ENCODE data around the gene ETFDH.

ETFDH gene

DNA sequence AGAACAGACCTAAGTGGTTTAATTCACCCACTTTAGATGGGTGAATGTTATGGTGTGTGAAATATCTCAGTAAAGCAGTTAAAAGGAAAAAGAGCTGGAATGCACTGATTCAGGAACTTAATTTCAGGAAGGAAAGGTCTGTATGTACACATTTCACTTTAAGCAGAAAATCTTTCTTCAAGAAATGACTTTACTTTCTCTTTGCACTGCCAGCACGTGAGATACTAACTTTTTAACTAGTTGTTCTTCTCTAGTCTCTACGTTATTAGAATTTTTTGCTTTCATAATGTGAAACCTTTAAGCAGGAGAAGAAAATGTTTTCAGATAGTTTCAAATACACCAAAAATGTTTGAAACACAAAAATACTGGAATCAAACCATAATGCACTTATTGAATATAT, 19.2 kb upstream of the ETFDH start:
- no peak for TF ChIP-seq TAF1 (IDR thresholded peaks at IDR 0.05; ENCODE audit: borderline replicate concordance, insufficient read depth, low read length)
- no peak for TF ChIP-seq FOXP2 (optimal IDR thresholded peaks at IDR 0.05; ENCODE audit: borderline replicate concordance, extremely low read depth, extremely low read length, insufficient read depth)
- TF ChIP-seq, protein P1, sequence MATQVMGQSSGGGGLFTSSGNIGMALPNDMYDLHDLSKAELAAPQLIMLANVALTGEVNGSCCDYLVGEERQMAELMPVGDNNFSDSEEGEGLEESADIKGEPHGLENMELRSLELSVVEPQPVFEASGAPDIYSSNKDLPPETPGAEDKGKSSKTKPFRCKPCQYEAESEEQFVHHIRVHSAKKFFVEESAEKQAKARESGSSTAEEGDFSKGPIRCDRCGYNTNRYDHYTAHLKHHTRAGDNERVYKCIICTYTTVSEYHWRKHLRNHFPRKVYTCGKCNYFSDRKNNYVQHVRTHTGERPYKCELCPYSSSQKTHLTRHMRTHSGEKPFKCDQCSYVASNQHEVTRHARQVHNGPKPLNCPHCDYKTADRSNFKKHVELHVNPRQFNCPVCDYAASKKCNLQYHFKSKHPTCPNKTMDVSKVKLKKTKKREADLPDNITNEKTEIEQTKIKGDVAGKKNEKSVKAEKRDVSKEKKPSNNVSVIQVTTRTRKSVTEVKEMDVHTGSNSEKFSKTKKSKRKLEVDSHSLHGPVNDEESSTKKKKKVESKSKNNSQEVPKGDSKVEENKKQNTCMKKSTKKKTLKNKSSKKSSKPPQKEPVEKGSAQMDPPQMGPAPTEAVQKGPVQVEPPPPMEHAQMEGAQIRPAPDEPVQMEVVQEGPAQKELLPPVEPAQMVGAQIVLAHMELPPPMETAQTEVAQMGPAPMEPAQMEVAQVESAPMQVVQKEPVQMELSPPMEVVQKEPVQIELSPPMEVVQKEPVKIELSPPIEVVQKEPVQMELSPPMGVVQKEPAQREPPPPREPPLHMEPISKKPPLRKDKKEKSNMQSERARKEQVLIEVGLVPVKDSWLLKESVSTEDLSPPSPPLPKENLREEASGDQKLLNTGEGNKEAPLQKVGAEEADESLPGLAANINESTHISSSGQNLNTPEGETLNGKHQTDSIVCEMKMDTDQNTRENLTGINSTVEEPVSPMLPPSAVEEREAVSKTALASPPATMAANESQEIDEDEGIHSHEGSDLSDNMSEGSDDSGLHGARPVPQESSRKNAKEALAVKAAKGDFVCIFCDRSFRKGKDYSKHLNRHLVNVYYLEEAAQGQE (IDR thresholded peaks at IDR 0.05; ENCODE audit: insufficient read depth in 1 of 2, low read depth in 2 of 2, low read length in 2 of 2), result no peak
- TF ChIP-seq POLR2AphosphoS5 (IDR thresholded peaks at IDR 0.05; ENCODE audit: low read depth, low read length), result no peak
- TF ChIP-seq SIN3A (IDR thresholded peaks at IDR 0.05; ENCODE audit: borderline replicate concordance, insufficient read depth, low read length), result no peak

DNA sequence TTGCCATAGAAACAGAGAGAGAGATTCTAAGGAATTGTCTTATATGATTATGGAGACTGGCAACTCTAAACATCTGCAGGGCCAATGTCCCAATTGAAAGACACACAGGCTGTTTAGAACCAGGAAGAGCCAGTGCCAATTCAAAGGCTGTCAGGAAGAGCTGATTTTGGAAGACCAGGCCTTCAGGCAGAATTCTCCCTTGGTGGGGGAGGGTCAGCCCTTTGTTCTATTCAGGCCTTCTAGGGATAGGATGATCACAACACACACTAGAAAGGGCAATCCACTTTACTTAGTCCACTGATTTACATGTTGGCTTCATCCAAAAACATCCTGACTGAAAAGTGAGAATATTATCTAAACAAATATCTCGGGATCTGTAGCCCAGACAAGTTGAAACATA, 15.7 kb upstream of the ETFDH start:
- no peak for TF ChIP-seq POLR2AphosphoS5 (IDR thresholded peaks at IDR 0.05; ENCODE audit: low read depth, low read length)
- no peak for TF ChIP-seq FOXP2 (optimal IDR thresholded peaks at IDR 0.05; ENCODE audit: borderline replicate concordance, extremely low read depth, extremely low read length, insufficient read depth)

DNA sequence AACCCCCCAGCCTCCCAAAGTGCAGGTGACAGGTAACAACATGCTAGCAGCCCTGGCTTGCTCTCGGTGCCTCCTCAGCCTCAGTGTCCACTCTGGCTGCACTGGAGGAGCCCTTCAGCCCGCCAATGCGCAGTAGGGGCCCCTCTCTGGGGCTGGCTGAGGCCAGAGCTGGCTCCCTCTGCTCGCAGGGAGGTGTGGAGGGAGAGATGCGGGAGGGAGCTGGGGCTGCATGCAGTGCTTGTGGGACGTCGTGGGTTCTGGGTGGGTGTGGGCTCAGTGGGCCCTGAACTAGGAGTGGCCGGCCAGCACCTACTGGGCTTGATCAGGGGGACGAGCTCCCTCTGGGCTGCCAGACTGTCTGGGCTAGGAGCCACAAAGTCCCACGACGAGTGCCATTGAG, 14.8 kb upstream of the ETFDH start:
- no peak for TF ChIP-seq TAF1 (IDR thresholded peaks at IDR 0.05; ENCODE audit: borderline replicate concordance, insufficient read depth, low read length)
- no peak for TF ChIP-seq POLR2AphosphoS5 (IDR thresholded peaks at IDR 0.05; ENCODE audit: low read depth, low read length)
- no peak for TF ChIP-seq SIN3A (IDR thresholded peaks at IDR 0.05; ENCODE audit: borderline replicate concordance, insufficient read depth, low read length)

DNA sequence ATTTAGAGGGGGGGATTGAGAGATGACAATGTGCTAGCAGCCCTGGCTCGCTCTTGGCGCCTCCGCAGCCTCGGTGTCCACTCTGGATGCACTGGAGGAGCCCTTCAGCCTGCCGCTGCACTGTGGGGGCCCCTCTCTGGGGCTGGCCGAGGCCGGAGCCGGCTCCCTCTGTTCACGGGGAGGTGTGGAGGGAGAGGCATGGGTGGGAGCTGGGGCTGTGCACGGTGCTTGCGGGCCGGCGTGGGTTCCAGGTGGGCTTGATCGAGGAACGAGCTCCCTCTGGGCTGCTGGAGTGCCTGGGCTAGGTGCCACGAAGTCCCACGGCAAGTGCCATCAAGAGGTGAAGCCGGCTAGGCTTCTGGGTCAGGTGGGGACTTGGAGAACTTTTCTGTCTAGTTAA, 7.3 kb upstream of the ETFDH start:
- TF ChIP-seq, protein P1 (IDR thresholded peaks at IDR 0.05; ENCODE audit: insufficient read depth in 1 of 2, low read depth in 2 of 2, low read length in 2 of 2), result no peak
- TF ChIP-seq SIN3A (IDR thresholded peaks at IDR 0.05; ENCODE audit: borderline replicate concordance, insufficient read depth, low read length), result no peak
- TF ChIP-seq POLR2AphosphoS5 (IDR thresholded peaks at IDR 0.05; ENCODE audit: low read depth, low read length), result no peak
- TF ChIP-seq TAF1 (IDR thresholded peaks at IDR 0.05; ENCODE audit: borderline replicate concordance, insufficient read depth, low read length), result no peak
- no peak for TF ChIP-seq FOXP2 (optimal IDR thresholded peaks at IDR 0.05; ENCODE audit: borderline replicate concordance, extremely low read depth, extremely low read length, insufficient read depth)

DNA sequence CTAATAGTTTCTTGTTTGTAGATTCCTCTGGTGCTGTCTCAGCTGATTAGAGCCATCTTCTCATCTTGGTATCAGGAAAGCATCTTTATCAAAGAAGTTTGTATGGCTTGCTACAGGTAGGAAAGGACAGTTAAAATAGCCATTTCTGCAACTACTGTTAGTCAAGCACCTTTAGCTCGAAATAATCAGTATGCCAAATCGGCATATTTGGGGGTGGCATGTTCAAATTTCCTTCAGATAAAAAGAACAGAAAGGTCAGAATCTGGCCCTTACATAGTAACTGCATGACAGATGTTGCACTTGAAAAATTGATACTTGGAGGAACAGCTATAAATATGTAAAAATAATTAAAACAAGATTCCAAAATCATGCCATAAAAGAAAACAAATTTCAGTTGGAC, 5.2 kb upstream of the ETFDH start:
- TF ChIP-seq FOXP2 (optimal IDR thresholded peaks at IDR 0.05; ENCODE audit: borderline replicate concordance, extremely low read depth, extremely low read length, insufficient read depth) (no peak), SIN3A (IDR thresholded peaks at IDR 0.05; ENCODE audit: borderline replicate concordance, insufficient read depth, low read length) (no peak), TAF1 (IDR thresholded peaks at IDR 0.05; ENCODE audit: borderline replicate concordance, insufficient read depth, low read length) (no peak), POLR2AphosphoS5 (IDR thresholded peaks at IDR 0.05; ENCODE audit: low read depth, low read length) (no peak)
- TF ChIP-seq, protein P1 (IDR thresholded peaks at IDR 0.05; ENCODE audit: insufficient read depth in 1 of 2, low read depth in 2 of 2, low read length in 2 of 2), result no peak

DNA sequence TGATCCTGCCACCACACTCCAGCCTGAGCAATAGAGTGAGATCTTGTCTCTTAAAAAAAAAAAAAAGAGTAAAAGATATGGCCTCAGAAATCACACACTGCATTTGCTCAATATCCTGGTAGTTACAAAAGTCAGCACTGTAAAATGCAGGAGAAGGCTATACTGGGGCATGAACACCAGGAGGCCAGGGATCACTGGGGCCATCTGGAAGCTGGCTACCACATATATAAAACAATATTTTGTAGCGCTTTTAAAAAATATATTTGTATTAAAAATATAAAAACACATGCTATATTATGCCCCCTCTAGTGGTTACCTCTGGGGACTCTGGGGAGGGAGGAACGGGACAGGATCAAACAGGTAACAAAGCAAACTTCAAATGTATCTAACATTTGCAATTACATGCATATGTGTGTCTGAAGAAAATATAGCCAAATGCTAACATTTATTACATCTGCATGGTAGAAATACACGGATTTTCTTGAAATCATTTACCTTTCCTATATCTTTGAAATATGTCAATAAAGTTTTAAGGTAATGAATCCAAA, 4.4 kb upstream of the ETFDH start:
- TF ChIP-seq FOXP2 (optimal IDR thresholded peaks at IDR 0.05; ENCODE audit: borderline replicate concordance, extremely low read depth, extremely low read length, insufficient read depth), result no peak
- TF ChIP-seq, protein P1 (IDR thresholded peaks at IDR 0.05; ENCODE audit: insufficient read depth in 1 of 2, low read depth in 2 of 2, low read length in 2 of 2), result no peak

Data from PFSK-1 (cell line).